ENCODE results near the gene HOXC5. TPM values are rescaled to one million over a fixed set of nuclear protein-coding genes. Genes with fewer than 3 reads are reported as not detected.

HOXC5 gene
- total RNA-seq, 1 experiment from 2014 or later: 0.61 TPM

- intact Hi-C loops (cut with micrococcal nuclease; ENCODE audit: unreplicated experiment): no loop called here
- Histone ChIP-seq H3K4me1 (replicated peaks; ENCODE audit: insufficient read depth) (no peaks in the 10 kb centered on the region), H3K27ac (no peak overlapping the region), H3F3A (ENCODE audit: insufficient read depth, low read depth) (no peaks in the 10 kb centered on the region), H3K9me2 (ENCODE audit: insufficient read depth) (no peaks in the 10 kb centered on the region), H3K4me3 (no peak overlapping the region), H4K20me1 (ENCODE audit: insufficient read depth) (no peaks in the 10 kb centered on the region), H3K4me2 (no peak overlapping the region), H3K36me3 (ENCODE audit: low read depth) (no peaks in the 10 kb centered on the region), H2AFZ (no peak overlapping the region), H3K79me2 (ENCODE audit: low read depth) (no peaks in the 10 kb centered on the region), H3K27me3 (ENCODE audit: insufficient read depth, low read depth) (peaks cover 10% of the 10 kb centered on the region; the same call in 1 of the 2 replicates), H3K9me3 (ENCODE audit: insufficient read depth, low read depth) (no peaks in the 10 kb centered on the region)
- ChIA-PET POLR2A (ENCODE audit: unreplicated experiment) (interaction anchor here (0.7 kb wide), 1 partner anchor 208 kb away, joined by 4 read pairs; no protein-coding TSS in a partner anchor), CTCF (interaction anchor here (0.7 kb wide), 1 partner anchor 264 kb away, joined by 3 read pairs; no protein-coding TSS in a partner anchor)
- no peak for DNase-seq
- TF ChIP-seq EZH2 (IDR thresholded peaks at IDR 0.05; ENCODE audit: low read depth): no peak
- TF ChIP-seq, protein P1, sequence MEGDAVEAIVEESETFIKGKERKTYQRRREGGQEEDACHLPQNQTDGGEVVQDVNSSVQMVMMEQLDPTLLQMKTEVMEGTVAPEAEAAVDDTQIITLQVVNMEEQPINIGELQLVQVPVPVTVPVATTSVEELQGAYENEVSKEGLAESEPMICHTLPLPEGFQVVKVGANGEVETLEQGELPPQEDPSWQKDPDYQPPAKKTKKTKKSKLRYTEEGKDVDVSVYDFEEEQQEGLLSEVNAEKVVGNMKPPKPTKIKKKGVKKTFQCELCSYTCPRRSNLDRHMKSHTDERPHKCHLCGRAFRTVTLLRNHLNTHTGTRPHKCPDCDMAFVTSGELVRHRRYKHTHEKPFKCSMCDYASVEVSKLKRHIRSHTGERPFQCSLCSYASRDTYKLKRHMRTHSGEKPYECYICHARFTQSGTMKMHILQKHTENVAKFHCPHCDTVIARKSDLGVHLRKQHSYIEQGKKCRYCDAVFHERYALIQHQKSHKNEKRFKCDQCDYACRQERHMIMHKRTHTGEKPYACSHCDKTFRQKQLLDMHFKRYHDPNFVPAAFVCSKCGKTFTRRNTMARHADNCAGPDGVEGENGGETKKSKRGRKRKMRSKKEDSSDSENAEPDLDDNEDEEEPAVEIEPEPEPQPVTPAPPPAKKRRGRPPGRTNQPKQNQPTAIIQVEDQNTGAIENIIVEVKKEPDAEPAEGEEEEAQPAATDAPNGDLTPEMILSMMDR (conservative IDR thresholded peaks at IDR 0.05): no peak
- BruUV-seq (replicated peaks): no TSS peak
These were observed 35.7 kb downstream of the HOXC5 start for GRCh38 chr12:54068418-54069070.

GRCh38 chr12:54071942-54072341, 39.1 kb downstream of the HOXC5 start:
- ChIA-PET CTCF (no interaction called here), POLR2A (ENCODE audit: unreplicated experiment) (no interaction called here)
- H2AFZ ChIP-seq: no peak overlapping the region
- H3F3A ChIP-seq (ENCODE audit: insufficient read depth, low read depth): no peaks in the 10 kb centered on the region
- no peaks in the 10 kb centered on the region for H4K20me1 ChIP-seq (ENCODE audit: insufficient read depth)
- H3K4me1 ChIP-seq (replicated peaks; ENCODE audit: insufficient read depth): no peaks in the 10 kb centered on the region
- H3K79me2 ChIP-seq (ENCODE audit: low read depth): no peaks in the 10 kb centered on the region
- no peak overlapping the region for H3K4me2 ChIP-seq
- H3K36me3 ChIP-seq (ENCODE audit: low read depth): no peaks in the 10 kb centered on the region
- no peaks in the 10 kb centered on the region for H3K9me2 ChIP-seq (ENCODE audit: insufficient read depth)
- no peak overlapping the region for H3K27ac ChIP-seq
- intact Hi-C loops (cut with micrococcal nuclease; ENCODE audit: unreplicated experiment): no loop called here
- BruUV-seq (replicated peaks): no TSS peak
- peaks cover 14% of the 10 kb centered on the region; the same call in 1 of the 2 replicates for H3K27me3 ChIP-seq (ENCODE audit: insufficient read depth, low read depth)
- no peak overlapping the region for H3K4me3 ChIP-seq
- no peak for DNase-seq
- no peak for TF ChIP-seq EZH2 (IDR thresholded peaks at IDR 0.05; ENCODE audit: low read depth)
- TF ChIP-seq, protein P1 (conservative IDR thresholded peaks at IDR 0.05): no peak
- H3K9me3 ChIP-seq (ENCODE audit: insufficient read depth, low read depth): no peaks in the 10 kb centered on the region

DNA sequence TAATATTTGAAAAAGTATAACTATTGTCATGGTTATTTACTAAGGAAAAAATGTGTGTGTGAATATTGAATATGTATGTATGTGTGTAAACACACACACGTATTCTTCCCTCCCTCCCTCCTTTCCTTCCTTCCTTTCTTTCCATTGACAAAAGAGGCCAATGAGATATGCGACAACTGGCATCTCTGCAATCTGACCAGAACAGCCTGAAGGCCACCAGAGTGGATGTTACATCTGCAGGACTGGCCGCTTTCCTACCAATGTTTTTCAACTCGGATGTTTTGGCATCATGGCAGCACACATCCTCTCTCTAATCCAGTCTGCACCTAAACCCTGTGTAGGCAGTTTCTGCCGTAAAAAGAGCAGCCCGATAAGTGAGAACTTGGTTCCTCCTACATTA, 41.5 kb downstream of the HOXC5 start:
- BruUV-seq (replicated peaks): no TSS peak
- H3K27me3 ChIP-seq (ENCODE audit: insufficient read depth, low read depth): peaks cover 14% of the 10 kb centered on the region; the same call in 1 of the 2 replicates
- no peaks in the 10 kb centered on the region for H4K20me1 ChIP-seq (ENCODE audit: insufficient read depth)
- no peaks in the 10 kb centered on the region for H3K9me3 ChIP-seq (ENCODE audit: insufficient read depth, low read depth)
- H3K4me3 ChIP-seq: no peak overlapping the region
- no peak overlapping the region for H3K4me2 ChIP-seq
- H3K4me1 ChIP-seq (replicated peaks; ENCODE audit: insufficient read depth): no peaks in the 10 kb centered on the region
- no peak for DNase-seq
- ChIA-PET CTCF (no interaction called here), POLR2A (ENCODE audit: unreplicated experiment) (no interaction called here)
- intact Hi-C loops (cut with micrococcal nuclease; ENCODE audit: unreplicated experiment): no loop called here
- H3K36me3 ChIP-seq (ENCODE audit: low read depth): no peaks in the 10 kb centered on the region
- no peaks in the 10 kb centered on the region for H3K79me2 ChIP-seq (ENCODE audit: low read depth)
- H3K27ac ChIP-seq: no peak overlapping the region
- H3K9me2 ChIP-seq (ENCODE audit: insufficient read depth): no peaks in the 10 kb centered on the region
- no peak overlapping the region for H2AFZ ChIP-seq
- TF ChIP-seq, protein P1 (conservative IDR thresholded peaks at IDR 0.05): no peak
- no peak for TF ChIP-seq EZH2 (IDR thresholded peaks at IDR 0.05; ENCODE audit: low read depth)
- no peaks in the 10 kb centered on the region for H3F3A ChIP-seq (ENCODE audit: insufficient read depth, low read depth)
